ENCODE results near the gene FN1.

DNA sequence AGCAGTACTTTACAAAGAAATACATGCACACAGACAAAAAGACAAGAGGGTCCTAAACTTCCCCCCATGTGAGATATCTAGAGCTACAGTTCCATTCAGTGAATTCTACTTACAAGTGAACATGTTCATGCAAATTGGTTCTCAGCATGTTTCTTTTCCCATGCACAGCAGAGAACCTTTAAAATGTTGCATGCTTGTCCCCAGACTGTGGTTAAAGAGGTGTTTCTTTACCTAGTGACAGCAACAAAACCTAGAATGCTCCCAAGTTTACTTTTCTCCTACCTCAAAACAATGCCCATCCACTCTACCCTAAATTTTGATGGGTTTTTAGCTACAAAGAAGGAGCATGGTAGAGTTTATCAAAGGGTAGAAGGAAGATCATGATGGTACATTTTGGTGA is 43.7 kb downstream of the FN1 start:
- TF ChIP-seq EZH2 (IDR thresholded peaks at IDR 0.05) (no peak), CTCF (IDR thresholded peaks at IDR 0.05) (no peak), EZH2phosphoT487 (IDR thresholded peaks at IDR 0.05) (no peak)
